Mucosa of rectum (tissue), 2 donors: ENCODE results near the gene VPS13A.
A peak's percentile ranks its signal among the peaks of the same experiment; 100 is the strongest.
"Not testable (repeated sequence)": the region's sequence is repeated elsewhere in the genome, so short reads cannot be mapped to it uniquely, and the experiment has no call there.

ENCODE experiments used
- H3K27ac ChIP-seq, 2 donors: one replicate each; pipeline ENCODE4 v1.7.0; 2013; ENCODE audit warnings: inconsistent platforms in 2 of 2, low read depth in 2 of 2, low read length in 2 of 2
- H3K27me3 ChIP-seq, 2 donors: one replicate each; pipeline ENCODE4 v1.7.0; 2013; ENCODE audit warnings: low read length in 2 of 2; ENCODE audit not compliant: control insufficient read depth in 2 of 2, insufficient read depth in 2 of 2
- H3K36me3 ChIP-seq, 2 donors: one replicate each; pipeline ENCODE4 v1.7.0; 2013; ENCODE audit warnings: low read length in 2 of 2; ENCODE audit not compliant: control insufficient read depth in 2 of 2, insufficient read depth in 2 of 2
- H3K4me1 ChIP-seq, 2 donors: one replicate each; pipeline ENCODE4 v1.7.0; 2013; ENCODE audit warnings: low read length in 2 of 2, mild to moderate bottlenecking in 1 of 2; ENCODE audit not compliant: control insufficient read depth in 2 of 2, insufficient read depth in 2 of 2
- H3K4me3 ChIP-seq, 2 donors: one replicate each; pipeline ENCODE4 v1.7.0; 2013; ENCODE audit warnings: low read length in 2 of 2
- H3K9ac ChIP-seq, 2 donors: one replicate each; pipeline ENCODE4 v1.7.0; 2013; ENCODE audit warnings: low read length in 2 of 2, low read depth in 1 of 2, mild to moderate bottlenecking in 1 of 2
- H3K9me3 ChIP-seq, 2 donors: one replicate each; pipeline ENCODE4 v1.7.0; 2013; ENCODE audit warnings: low read length in 2 of 2; ENCODE audit not compliant: control insufficient read depth in 2 of 2
- donor health status: healthy.
- donor health status: Normal muscosa, but diverticular disease.

The VPS13A gene

DNA sequence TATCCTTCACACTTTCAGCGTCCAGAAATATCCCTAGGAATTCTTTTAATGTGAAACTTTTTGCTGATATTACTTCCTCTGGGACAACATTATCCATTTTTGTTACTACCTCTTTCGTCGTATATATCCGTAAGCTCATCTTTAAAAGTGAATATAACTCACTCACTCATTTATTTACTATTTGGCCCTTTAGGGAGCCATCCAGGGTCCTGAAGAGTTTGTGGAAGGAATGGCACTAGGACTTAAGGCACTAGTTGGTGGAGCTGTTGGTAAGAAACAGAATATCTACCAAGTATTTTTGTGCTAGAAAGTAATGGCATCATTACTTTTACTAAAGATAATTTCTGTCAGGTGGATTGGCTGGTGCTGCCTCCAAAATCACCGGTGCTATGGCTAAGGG, 192.7 kb downstream of the VPS13A start:
- Histone ChIP-seq H3K9ac (no peak overlapping the region), H3K9me3 (no peaks in the 10 kb centered on the region), H3K36me3 (peaks cover 12 to 26% of the 10 kb centered on the region in 2 donors), H3K27ac (no peak overlapping the region), H3K4me3 (no peak overlapping the region), H3K4me1 (no peaks in the 10 kb centered on the region), H3K27me3 (no peaks in the 10 kb centered on the region)

DNA sequence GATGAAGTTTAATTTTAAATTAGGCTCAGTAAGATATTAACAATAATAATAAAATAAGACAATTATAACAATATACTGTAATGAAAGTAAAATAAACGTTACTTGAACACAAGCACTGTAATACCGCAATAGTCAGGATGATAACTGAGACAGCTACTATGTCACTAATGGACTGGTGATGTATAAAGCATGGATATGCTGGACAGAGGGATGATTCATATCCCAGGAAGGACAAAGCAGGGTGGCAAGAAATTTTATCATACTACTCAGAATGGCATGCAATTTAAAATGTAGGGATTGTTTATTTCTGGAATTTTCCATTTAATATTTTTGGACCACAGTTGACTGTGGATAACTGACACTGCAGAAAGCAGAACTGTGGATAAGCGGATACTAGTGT, 196.9 kb downstream of the VPS13A start:
- no peaks in the 10 kb centered on the region for H3K4me1 ChIP-seq
- no peaks in the 10 kb centered on the region for H3K27me3 ChIP-seq
- no peak overlapping the region for H3K4me3 ChIP-seq
- H3K36me3 ChIP-seq: peaks cover 8 to 17% of the 10 kb centered on the region in 2 donors
- no peak overlapping the region for H3K27ac ChIP-seq
- no peak overlapping the region for H3K9ac ChIP-seq
- H3K9me3 ChIP-seq: no peaks in the 10 kb centered on the region

DNA sequence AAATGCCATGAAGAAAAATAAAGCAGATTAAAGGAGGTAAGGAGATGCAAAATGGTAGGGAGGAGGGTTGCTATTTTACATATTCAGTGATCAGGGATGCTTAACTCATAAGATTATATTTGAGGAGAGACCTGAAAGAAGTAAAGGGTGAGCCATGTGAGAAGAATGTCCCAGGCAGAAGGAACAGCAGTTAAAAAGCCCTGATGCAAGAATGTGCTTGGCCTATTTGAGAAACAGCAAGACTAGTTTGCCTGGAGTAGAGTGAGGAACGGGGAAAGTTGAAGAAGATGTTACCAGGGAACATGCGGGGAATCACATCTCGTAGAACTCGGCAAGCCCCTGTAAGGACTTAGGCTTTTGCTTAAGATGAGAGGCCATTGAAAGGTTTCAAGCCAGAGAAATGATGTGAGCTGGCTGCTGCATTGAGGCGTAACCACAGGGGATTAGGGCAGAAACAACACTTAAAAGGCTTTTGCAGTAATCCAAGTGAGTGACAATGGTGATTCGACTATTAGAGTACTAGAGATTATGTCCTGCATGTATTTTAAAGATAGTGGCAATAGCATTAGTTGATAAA, 198.7 kb downstream of the VPS13A start:
- no peak overlapping the region for H3K27ac ChIP-seq
- H3K9ac ChIP-seq: no peak overlapping the region
- H3K9me3 ChIP-seq: no peaks in the 10 kb centered on the region
- H3K4me1 ChIP-seq: no peaks in the 10 kb centered on the region
- H3K4me3 ChIP-seq: no peak overlapping the region
- H3K27me3 ChIP-seq: no peaks in the 10 kb centered on the region
- peaks cover 3 to 4% of the 10 kb centered on the region in 2 donors for H3K36me3 ChIP-seq

DNA sequence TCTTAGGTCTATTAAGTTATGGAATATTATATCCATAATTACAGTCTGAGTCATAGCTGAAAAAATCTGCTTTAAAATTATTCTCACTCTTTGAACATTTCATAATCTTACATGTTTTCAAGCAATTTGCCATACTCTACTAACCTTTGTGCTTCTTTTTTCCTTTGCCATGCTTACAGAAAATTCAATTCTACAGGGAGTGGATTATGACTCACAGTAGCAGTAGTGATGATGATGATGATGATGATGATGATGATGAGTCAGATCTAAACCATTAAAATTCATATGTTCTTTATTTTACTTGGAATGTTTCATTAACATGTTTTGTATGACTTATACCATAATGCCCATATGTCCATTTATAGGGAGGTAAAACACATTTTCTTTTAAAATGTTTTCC, 207.1 kb downstream of the VPS13A start:
- H3K4me1 ChIP-seq: no peaks in the 10 kb centered on the region
- H3K27me3 ChIP-seq: no peaks in the 10 kb centered on the region
- no peak overlapping the region for H3K9ac ChIP-seq
- no peak overlapping the region for H3K27ac ChIP-seq
- H3K4me3 ChIP-seq: no peak overlapping the region
- H3K9me3 ChIP-seq: no peaks in the 10 kb centered on the region
- H3K36me3 ChIP-seq: peaks cover 2 to 4% of the 10 kb centered on the region in 2 donors

DNA sequence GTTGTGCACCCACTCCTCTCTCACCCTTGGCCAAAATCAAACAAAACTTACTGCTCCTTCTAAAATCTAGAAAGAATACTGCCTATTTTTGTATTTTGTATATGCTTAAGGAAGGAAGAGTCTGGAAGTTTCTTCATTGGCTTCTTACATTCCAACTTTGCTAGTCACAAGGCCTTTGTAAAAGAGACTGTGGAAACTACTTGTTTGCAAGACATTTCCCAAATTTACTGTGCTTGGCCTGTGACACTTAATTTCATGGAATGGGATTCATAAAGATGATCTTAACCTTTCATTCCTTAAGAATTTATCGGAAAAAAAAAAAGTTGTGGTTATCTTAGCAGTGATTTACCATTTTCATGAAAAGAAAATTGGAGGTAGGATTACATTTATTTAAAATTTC, 208.9 kb downstream of the VPS13A start:
- Histone ChIP-seq H3K27me3 (no peaks in the 10 kb centered on the region), H3K27ac (no peak overlapping the region), H3K4me1 (no peaks in the 10 kb centered on the region), H3K4me3 (no peak overlapping the region), H3K36me3 (peaks cover 3 to 4% of the 10 kb centered on the region in 2 donors), H3K9me3 (no peaks in the 10 kb centered on the region), H3K9ac (no peak overlapping the region)

DNA sequence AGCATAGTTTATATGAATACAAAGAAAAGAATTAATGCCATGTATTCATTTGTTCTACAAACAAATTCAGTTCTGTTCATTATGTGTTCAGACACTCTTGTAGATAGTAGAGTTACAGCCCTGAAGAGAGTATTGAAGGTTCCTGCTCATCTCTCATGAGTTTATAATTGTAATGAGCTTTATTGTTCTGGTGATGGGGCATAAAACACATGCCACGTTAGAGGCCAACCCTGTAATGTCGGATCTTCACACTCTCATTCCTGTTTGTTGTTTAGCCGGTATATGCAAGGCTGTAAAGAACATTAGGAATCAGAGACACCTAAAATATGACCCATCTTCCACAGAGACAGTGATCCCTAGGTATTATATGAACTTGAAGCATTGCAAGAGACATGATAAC, 214.5 kb downstream of the VPS13A start:
- Histone ChIP-seq H3K9ac (peak overlapping the region in 1 of 2 donors; percentile 12), H3K9me3 (no peaks in the 10 kb centered on the region), H3K4me1 (peaks cover 0 to 9% of the 10 kb centered on the region in 2 donors), H3K36me3 (peaks cover 0 to 3% of the 10 kb centered on the region in 2 donors), H3K27me3 (no peaks in the 10 kb centered on the region), H3K4me3 (peak overlapping the region in 1 of 2 donors; percentile 47), H3K27ac (peak overlapping the region; percentile 35 to 75)

DNA sequence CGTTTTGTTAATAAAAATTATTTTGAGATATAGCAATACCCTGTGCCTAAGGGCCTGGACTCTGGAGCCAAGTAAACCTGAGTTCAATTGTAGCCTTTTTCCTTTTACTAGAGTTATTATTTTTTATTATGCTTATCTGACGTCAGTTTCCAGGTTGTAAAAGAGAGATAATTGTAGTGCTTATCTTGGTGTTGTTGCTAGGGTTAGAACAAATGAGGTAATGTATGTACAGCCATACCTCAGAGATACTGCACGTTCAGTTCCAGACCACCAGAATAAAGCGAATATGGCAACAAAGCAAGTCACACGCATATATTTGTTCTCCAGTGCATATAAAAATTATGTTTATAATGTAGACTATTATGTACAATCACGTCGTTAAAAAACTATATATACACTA, 215.0 kb downstream of the VPS13A start:
- H3K9ac ChIP-seq: peak overlapping the region in 1 of 2 donors; percentile 12
- H3K36me3 ChIP-seq: peaks cover 0 to 3% of the 10 kb centered on the region in 2 donors
- peak overlapping the region in 1 of 2 donors; percentile 47 for H3K4me3 ChIP-seq
- no peaks in the 10 kb centered on the region for H3K9me3 ChIP-seq
- peaks cover 0 to 9% of the 10 kb centered on the region in 2 donors for H3K4me1 ChIP-seq
- no peaks in the 10 kb centered on the region for H3K27me3 ChIP-seq
- H3K27ac ChIP-seq: peak overlapping the region; percentile 35 to 75

DNA sequence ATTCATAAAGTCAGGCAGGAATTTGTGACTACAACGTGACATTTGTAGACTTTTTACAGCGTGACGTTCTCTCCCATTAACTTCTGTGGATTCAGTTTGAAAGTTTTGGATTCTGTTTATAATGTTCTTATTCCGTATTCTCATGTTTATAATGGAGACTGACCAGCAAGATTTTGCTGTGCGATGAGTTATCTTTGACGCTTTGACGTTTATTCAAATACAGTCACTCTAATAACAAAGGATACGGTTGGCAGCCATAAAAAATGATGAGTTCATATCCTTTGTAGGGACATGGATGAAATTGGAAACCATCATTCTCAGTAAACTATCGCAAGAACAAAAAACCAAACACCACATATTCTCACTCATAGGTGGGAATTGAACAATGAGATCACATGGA, 221.2 kb downstream of the VPS13A start:
- H3K9me3 ChIP-seq, H3K4me3 ChIP-seq, H3K9ac ChIP-seq, H3K4me1 ChIP-seq, H3K36me3 ChIP-seq, H3K27me3 ChIP-seq, H3K27ac ChIP-seq: not testable (repeated sequence)

DNA sequence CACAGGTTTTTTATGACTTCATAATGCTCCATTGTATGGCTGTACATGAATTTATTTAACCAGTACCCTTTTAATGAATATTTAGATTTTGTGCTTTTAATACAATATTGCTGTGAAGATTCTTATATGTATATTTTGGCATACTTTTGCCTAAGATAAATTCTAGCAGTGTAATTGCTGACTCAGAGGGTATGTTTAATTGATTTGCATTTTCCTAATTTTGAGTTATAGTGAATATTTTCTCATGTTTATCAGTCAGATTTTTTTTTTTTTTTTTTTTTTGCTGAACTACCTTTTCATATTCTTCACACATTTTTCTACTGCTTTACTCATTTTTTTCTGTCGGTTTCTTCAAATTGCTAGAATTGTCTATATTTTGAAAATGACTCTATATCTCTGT, 222.6 kb downstream of the VPS13A start:
- Histone ChIP-seq H3K9ac (no peak overlapping the region), H3K27ac (no peak overlapping the region), H3K4me3 (no peak overlapping the region), H3K4me1 (no peaks in the 10 kb centered on the region), H3K9me3 (no peaks in the 10 kb centered on the region), H3K36me3 (no peaks in the 10 kb centered on the region), H3K27me3 (no peaks in the 10 kb centered on the region)

DNA sequence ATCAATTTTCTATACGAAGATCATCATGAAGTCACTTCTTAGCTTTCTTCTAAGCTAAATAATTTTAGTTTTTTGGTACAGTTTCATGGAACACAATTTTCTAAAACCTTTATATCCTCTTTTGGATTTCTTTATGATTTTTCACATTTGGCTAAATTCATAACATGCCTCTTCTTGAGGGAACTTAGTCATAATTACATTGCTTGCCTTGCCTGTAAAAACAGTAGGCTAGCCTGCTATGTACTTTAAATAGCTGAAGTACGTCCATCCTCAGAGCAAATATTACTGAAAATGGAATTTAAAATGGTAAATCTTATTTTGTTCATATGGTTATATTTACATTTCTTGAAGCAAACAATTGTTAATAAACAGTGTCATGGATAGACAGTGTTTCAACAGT, 225.0 kb downstream of the VPS13A start:
- no peaks in the 10 kb centered on the region for H3K27me3 ChIP-seq
- no peaks in the 10 kb centered on the region for H3K9me3 ChIP-seq
- peaks cover 0 to 7% of the 10 kb centered on the region in 2 donors for H3K36me3 ChIP-seq
- no peak overlapping the region for H3K4me3 ChIP-seq
- no peak overlapping the region for H3K9ac ChIP-seq
- no peaks in the 10 kb centered on the region for H3K4me1 ChIP-seq
- no peak overlapping the region for H3K27ac ChIP-seq

DNA sequence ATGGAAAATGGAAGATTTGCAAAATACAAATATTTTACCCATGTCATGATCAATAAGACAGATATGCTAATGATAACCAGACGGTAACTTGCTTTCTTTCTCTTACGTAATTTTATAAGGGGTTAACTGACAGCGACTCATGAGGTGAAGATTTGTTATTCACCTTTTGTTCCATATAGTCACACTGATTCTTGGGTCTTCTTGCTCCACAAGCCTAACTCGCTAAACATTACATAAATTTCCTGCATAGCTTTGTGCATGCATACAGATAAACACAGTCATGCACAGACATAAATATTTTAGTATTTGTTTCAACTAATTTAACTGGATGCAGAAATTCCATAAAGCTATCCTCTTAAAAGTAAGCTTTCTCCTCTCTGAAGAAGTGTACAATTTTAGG, 225.9 kb downstream of the VPS13A start:
- Histone ChIP-seq H3K27me3 (no peaks in the 10 kb centered on the region), H3K9ac (no peak overlapping the region), H3K4me1 (no peaks in the 10 kb centered on the region), H3K9me3 (no peaks in the 10 kb centered on the region), H3K36me3 (peaks cover 5 to 13% of the 10 kb centered on the region in 2 donors), H3K27ac (no peak overlapping the region), H3K4me3 (no peak overlapping the region)
